ENCODE data around the gene PTTG1IP.

PTTG1IP gene

GRCh38 chr21:44799646-44800045 lies 73.8 kb downstream of the PTTG1IP start:
- DNase-seq, result no peak
